ENCODE data around the gene WNT11.

The WNT11 gene

GRCh38 chr11:76241243-76242000, 35.1 kb upstream of the WNT11 start:
- H3K36me3 ChIP-seq (ENCODE audit: control insufficient read depth, low read length), result no peaks in the 10 kb centered on the region
- H3K27ac ChIP-seq (ENCODE audit: low read depth, low read length), result no peak overlapping the region
- TF ChIP-seq EZH2phosphoT487 (IDR thresholded peaks at IDR 0.05; ENCODE audit: borderline replicate concordance, low read length), result no peak
- no peak for TF ChIP-seq CTCF (IDR thresholded peaks at IDR 0.05; ENCODE audit: low read depth, low read length, poor library complexity, severe bottlenecking)
- H3K4me3 ChIP-seq (ENCODE audit: low read length), result no peak overlapping the region
- no peaks in the 10 kb centered on the region for H3K9me3 ChIP-seq (ENCODE audit: control insufficient read depth, insufficient read depth, low read length)
- no peaks in the 10 kb centered on the region for H3K9me2 ChIP-seq (replicated peaks; ENCODE audit: control insufficient read depth, low read length)
- H3K4me1 ChIP-seq (ENCODE audit: control insufficient read depth, low read length), result peaks cover 13% of the 10 kb centered on the region
- H4K20me1 ChIP-seq (ENCODE audit: control insufficient read depth, insufficient read depth, low read depth, low read length), result no peaks in the 10 kb centered on the region
- no peaks in the 10 kb centered on the region for H3K27me3 ChIP-seq (ENCODE audit: control insufficient read depth, low read length)
- H3K4me2 ChIP-seq (ENCODE audit: low read length), result no peak overlapping the region
- H3K79me2 ChIP-seq (ENCODE audit: control insufficient read depth, low read length), result no peaks in the 10 kb centered on the region
- H3F3A ChIP-seq (ENCODE audit: control insufficient read depth, insufficient read depth), result no peaks in the 10 kb centered on the region

GRCh38 chr11:76240666-76241065, 34.4 kb upstream of the WNT11 start:
- H3K4me1 ChIP-seq (ENCODE audit: control insufficient read depth, low read length), result peaks cover 15% of the 10 kb centered on the region
- H3K4me3 ChIP-seq (ENCODE audit: low read length), result no peak overlapping the region
- no peaks in the 10 kb centered on the region for H3K36me3 ChIP-seq (ENCODE audit: control insufficient read depth, low read length)
- no peaks in the 10 kb centered on the region for H3K27me3 ChIP-seq (ENCODE audit: control insufficient read depth, low read length)
- no peak overlapping the region for H3K27ac ChIP-seq (ENCODE audit: low read depth, low read length)
- H3K79me2 ChIP-seq (ENCODE audit: control insufficient read depth, low read length), result no peaks in the 10 kb centered on the region
- no peaks in the 10 kb centered on the region for H3K9me2 ChIP-seq (replicated peaks; ENCODE audit: control insufficient read depth, low read length)
- H4K20me1 ChIP-seq (ENCODE audit: control insufficient read depth, insufficient read depth, low read depth, low read length), result no peaks in the 10 kb centered on the region
- no peaks in the 10 kb centered on the region for H3F3A ChIP-seq (ENCODE audit: control insufficient read depth, insufficient read depth)
- no peak overlapping the region for H3K4me2 ChIP-seq (ENCODE audit: low read length)
- TF ChIP-seq CTCF (IDR thresholded peaks at IDR 0.05; ENCODE audit: low read depth, low read length, poor library complexity, severe bottlenecking) (no peak), EZH2phosphoT487 (IDR thresholded peaks at IDR 0.05; ENCODE audit: borderline replicate concordance, low read length) (no peak)
- H3K9me3 ChIP-seq (ENCODE audit: control insufficient read depth, insufficient read depth, low read length), result no peaks in the 10 kb centered on the region

DNA sequence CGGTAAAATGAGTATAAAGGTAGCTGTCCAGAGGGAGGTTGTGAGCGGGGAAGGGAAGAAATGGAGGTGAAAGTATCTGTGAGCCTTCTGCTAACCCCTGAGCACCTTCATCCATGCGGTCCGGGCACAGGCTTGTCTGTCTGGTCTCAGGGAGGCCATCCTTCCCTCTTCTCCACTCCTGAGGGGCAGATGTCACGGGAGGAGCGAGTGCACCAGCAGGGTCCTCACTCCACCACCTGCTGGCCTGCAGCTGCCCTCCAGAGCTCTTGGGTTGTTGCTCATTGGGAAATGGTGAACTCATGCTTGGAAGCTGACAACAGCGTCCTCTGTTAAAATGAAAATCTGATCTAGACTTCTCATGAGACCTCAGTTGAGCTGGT, 33.8 kb upstream of the WNT11 start:
- Histone ChIP-seq H3K36me3 (ENCODE audit: control insufficient read depth, low read length) (no peaks in the 10 kb centered on the region), H3K27me3 (ENCODE audit: control insufficient read depth, low read length) (no peaks in the 10 kb centered on the region), H3K79me2 (ENCODE audit: control insufficient read depth, low read length) (no peaks in the 10 kb centered on the region), H3K9me2 (replicated peaks; ENCODE audit: control insufficient read depth, low read length) (no peaks in the 10 kb centered on the region), H3K4me1 (ENCODE audit: control insufficient read depth, low read length) (peaks cover 15% of the 10 kb centered on the region), H3K27ac (ENCODE audit: low read depth, low read length) (no peak overlapping the region), H3K9me3 (ENCODE audit: control insufficient read depth, insufficient read depth, low read length) (no peaks in the 10 kb centered on the region), H3K4me2 (ENCODE audit: low read length) (no peak overlapping the region), H3K4me3 (ENCODE audit: low read length) (no peak overlapping the region), H4K20me1 (ENCODE audit: control insufficient read depth, insufficient read depth, low read depth, low read length) (no peaks in the 10 kb centered on the region), H3F3A (ENCODE audit: control insufficient read depth, insufficient read depth) (peaks cover 2% of the 10 kb centered on the region; the same call in 1 of the 2 replicates)
- TF ChIP-seq EZH2phosphoT487 (IDR thresholded peaks at IDR 0.05; ENCODE audit: borderline replicate concordance, low read length) (no peak), CTCF (IDR thresholded peaks at IDR 0.05; ENCODE audit: low read depth, low read length, poor library complexity, severe bottlenecking) (no peak)

Measured in DOHH2 (cell line).